ENCODE data around the gene DNMT1. TPM values are rescaled to one million over a fixed set of nuclear protein-coding genes. Genes with fewer than 3 reads are reported as not detected.

The DNMT1 gene
- total RNA-seq, 1 donor from 2014 or later: 150 TPM

- Mint-ChIP-seq H3K4me3 (ENCODE audit: low read depth) (peak overlapping the region; percentile 93), H3K27ac (peak overlapping the region; percentile 88), H3K4me1 (ENCODE audit: low read depth) (peaks cover 7% of the 10 kb centered on the region), H3K36me3 (ENCODE audit: insufficient read depth) (no peaks in the 10 kb centered on the region), H3K9me3 (ENCODE audit: low read depth) (no peaks in the 10 kb centered on the region), H3K27me3 (no peaks in the 10 kb centered on the region)
- DNase-seq (ENCODE audit: low spot score, unreplicated experiment): no peak
- TF ChIP-seq CTCF (IDR thresholded peaks at IDR 0.05; ENCODE audit: unreplicated experiment): no peak
These were observed 406 bp upstream of the DNMT1 start for GRCh38 chr19:10195199-10195519.

- peak; percentile 16 for DNase-seq (ENCODE audit: low spot score, unreplicated experiment)
- Mint-ChIP-seq H3K27ac (peak overlapping the region; percentile 93), H3K4me3 (ENCODE audit: low read depth) (peak overlapping the region; percentile 93), H3K9me3 (ENCODE audit: low read depth) (no peaks in the 10 kb centered on the region), H3K4me1 (ENCODE audit: low read depth) (peaks cover 7% of the 10 kb centered on the region), H3K36me3 (ENCODE audit: insufficient read depth) (no peaks in the 10 kb centered on the region), H3K27me3 (no peaks in the 10 kb centered on the region)
- TF ChIP-seq CTCF (IDR thresholded peaks at IDR 0.05; ENCODE audit: unreplicated experiment): no peak
These were observed 808 bp downstream of the DNMT1 start for GRCh38 chr19:10193790-10194499.

GRCh38 chr19:10192922-10193321 is 1.8 kb downstream of the DNMT1 start:
- no peaks in the 10 kb centered on the region for H3K36me3 Mint-ChIP-seq (ENCODE audit: insufficient read depth)
- no peaks in the 10 kb centered on the region for H3K27me3 Mint-ChIP-seq
- no peak overlapping the region for H3K27ac Mint-ChIP-seq
- DNase-seq (ENCODE audit: low spot score, unreplicated experiment): no peak
- peaks cover 7% of the 10 kb centered on the region for H3K4me1 Mint-ChIP-seq (ENCODE audit: low read depth)
- peak overlapping the region; percentile 54 for H3K4me3 Mint-ChIP-seq (ENCODE audit: low read depth)
- H3K9me3 Mint-ChIP-seq (ENCODE audit: low read depth): no peaks in the 10 kb centered on the region
- no peak for TF ChIP-seq CTCF (IDR thresholded peaks at IDR 0.05; ENCODE audit: unreplicated experiment)

DNA sequence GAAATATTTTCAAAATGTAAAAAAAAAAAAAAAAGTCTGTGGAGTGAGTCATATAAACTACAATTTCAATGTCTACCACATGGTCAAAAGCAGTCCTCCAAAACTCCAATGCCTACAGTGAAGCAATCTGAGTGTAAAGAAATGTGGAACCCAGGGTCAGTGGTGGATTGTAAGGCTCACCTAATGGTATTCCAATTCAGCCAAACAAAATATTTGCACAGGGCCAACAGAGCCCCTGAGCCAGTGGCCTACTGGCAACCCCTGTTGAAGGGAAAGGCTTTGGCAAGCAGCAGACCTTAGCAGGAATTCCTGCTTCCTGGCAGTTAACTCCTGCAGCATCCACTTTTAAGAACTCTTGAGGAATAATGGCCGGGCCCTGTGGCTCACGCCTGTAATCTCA is 3.4 kb downstream of the DNMT1 start:
- Mint-ChIP-seq H3K36me3 (ENCODE audit: insufficient read depth) (no peaks in the 10 kb centered on the region), H3K4me3 (ENCODE audit: low read depth) (no peak overlapping the region), H3K27me3 (no peaks in the 10 kb centered on the region), H3K27ac (no peak overlapping the region), H3K9me3 (ENCODE audit: low read depth) (no peaks in the 10 kb centered on the region), H3K4me1 (ENCODE audit: low read depth) (peaks cover 7% of the 10 kb centered on the region)
- TF ChIP-seq CTCF (IDR thresholded peaks at IDR 0.05; ENCODE audit: unreplicated experiment): no peak
- no peak for DNase-seq (ENCODE audit: low spot score, unreplicated experiment)

- Mint-ChIP-seq H3K27me3 (no peaks in the 10 kb centered on the region), H3K4me1 (ENCODE audit: low read depth) (peaks cover 7% of the 10 kb centered on the region), H3K27ac (no peak overlapping the region), H3K9me3 (ENCODE audit: low read depth) (no peaks in the 10 kb centered on the region), H3K36me3 (ENCODE audit: insufficient read depth) (no peaks in the 10 kb centered on the region), H3K4me3 (ENCODE audit: low read depth) (no peak overlapping the region)
- DNase-seq (ENCODE audit: low spot score, unreplicated experiment): no peak
- no peak for TF ChIP-seq CTCF (IDR thresholded peaks at IDR 0.05; ENCODE audit: unreplicated experiment)
These were observed 4.7 kb downstream of the DNMT1 start for GRCh38 chr19:10190026-10190425.
